GM19025 (cell line): ENCODE results near the gene URI1.
"Not testable (repeated sequence)": the region's sequence is repeated elsewhere in the genome, so short reads cannot be mapped to it uniquely, and the experiment has no call there.

Experiments
- ATAC-seq: cut with Tn5 transposase; IDR thresholded peaks from one replicate; pipeline ENCODE4 v1.9.1; 2021; ENCODE audit warnings: mild to moderate bottlenecking, low read depth, moderate library complexity; ENCODE audit not compliant: unreplicated experiment

The URI1 gene

DNA sequence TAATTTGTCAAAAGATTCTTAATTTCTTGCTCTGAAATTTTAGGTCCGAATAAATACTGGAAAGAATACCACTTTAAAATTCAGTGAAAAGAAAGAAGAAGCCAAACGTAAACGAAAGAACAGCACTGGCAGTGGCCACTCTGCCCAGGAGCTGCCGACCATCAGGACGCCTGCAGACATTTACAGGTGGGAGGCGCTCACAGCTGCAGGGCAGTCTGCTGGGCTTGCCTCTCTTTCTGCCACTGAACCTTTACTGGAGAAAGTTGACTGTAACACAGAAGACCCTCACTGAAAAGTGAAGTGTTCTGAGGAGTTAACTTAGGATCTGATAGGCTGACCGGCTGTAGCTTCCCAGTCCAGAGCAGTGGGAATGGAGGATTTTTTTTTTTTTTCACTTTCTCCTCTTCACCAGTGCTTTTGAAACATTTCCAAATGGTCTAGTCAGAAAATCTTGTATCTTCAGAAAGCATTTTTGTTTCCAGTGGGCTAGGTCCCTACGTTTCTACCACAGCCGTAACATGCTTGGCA, 69.1 kb downstream of the URI1 start:
- no peak for ATAC-seq

DNA sequence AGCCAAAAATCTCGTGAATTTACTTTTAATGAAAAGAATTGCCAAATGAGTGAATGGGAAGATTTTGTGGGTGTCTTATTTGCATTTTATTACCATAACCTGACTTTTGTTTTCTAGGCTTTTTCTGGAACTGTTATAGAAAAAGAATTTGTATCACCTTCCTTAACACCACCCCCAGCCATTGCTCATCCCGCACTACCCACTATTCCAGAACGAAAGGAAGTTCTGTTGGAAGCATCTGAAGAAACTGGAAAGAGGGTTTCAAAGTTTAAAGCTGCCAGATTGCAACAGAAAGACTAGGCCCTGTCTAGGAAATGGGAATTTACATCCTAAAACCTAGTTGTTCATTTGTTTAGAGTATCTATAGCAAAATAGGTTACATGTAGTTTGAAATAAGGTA, 72.7 kb downstream of the URI1 start:
- no peak for ATAC-seq

DNA sequence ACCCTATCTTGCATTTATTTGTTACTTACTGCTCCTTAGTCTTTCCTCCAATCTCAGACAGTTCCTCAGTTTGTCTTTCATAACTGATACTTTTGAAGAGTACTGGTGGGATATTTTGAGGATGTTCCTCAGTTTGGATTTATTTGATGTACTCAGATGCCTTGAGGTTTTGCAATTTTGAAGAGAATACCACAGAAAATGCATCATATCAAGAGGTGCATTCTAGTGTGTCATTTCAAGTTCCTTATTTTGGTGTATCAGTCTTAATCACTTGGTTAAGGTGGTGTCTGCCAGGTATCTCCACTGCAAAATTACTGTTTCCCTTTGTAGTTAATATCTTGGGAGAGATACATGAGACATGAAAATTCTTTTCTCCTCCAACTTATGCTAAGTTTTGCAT, 75.1 kb downstream of the URI1 start:
- ATAC-seq = peak; percentile 61

DNA sequence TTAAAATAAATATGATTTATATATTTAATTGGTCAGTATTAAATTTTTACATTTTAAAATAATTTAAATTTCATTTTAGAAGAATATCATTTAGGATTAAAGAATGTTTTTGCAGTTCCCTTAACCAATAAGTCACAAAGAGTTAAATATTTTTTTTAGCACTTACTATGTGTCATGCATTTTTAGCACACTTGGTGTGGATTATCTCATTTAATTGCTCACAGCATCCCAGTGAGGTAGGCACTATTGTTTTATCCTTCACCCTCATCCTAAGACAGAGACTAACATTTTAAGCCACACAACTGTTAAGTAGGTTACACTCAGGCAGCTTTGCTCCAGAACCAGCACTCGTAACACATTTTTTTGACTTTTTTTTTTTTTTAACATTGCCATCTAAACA, 78.2 kb downstream of the URI1 start:
- ATAC-seq = no peak

DNA sequence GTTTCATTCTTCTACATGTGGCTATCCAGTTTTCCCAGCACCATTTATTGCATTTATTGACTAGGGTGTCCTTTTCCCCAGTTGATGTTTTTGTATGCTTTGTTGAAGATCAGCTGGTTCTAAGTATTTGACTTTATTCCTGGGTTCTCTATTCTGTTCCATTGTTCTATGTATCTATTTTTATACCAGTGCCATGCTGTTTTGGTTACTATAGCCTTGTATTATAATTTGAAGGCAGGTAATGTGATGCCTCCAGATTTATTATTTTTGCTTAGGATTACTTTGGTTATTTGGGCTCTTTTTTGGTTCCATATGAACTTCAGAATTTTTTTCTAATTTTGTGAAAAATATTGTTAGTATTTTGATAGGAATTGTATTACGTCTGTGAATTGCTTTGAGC, 80.6 kb downstream of the URI1 start:
- ATAC-seq = no peak

DNA sequence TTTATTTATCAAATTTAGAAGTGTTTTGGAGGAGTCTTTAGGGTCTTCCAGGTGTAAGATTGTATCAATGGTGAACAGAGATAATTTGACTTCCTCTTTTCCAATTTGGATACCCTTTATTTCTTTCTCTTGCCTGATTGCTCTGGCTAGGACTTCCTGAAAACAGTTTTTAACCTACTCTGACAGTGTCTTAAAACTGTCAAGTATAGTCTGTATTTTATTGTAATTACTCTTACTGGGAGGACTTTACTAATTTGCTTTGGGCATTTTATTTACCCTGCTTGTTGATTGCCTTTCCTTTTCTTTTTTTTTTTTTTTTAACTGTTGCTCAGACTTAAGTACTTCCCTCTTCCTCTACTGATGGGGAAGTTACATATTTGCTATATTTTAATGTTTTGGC, 81.3 kb downstream of the URI1 start:
- no peak for ATAC-seq

DNA sequence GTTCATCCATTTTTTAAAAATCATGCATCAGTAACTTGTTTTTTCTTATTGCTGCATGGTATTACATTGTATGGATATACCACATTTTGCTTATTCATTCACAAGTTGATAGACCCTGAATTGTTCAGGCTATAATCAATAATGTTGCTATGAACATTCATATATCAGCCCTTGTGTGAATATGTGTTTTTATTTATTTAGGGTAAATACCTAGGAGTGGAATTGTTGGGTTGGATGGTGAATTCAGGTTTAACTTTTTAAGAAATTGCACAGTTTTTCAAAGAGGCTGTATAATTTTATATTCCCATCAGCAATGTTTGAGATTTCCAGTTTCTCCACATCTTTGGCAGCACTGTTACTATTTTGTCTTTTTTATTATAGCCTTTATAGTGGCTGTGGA, 82.1 kb downstream of the URI1 start:
- ATAC-seq = no peak

DNA sequence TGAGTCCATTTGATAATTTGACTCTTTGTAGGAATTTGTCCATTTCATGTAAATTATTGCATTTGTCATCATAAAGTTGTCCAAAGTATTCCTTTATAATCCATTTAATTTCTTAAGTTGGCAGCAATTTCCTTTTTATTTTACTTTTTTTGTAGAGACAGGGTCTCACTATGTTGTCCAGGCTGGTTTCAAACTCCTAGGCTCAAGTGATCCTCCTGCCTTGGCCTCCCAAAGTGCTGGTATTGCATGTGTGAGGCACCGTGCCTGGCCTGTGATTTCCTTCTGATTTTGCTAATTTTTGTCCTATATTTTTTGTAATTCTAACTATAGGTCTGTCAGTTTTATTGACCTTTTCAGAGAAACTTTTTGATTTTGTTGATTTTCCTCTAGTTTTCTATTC, 84.9 kb downstream of the URI1 start:
- no peak for ATAC-seq

DNA sequence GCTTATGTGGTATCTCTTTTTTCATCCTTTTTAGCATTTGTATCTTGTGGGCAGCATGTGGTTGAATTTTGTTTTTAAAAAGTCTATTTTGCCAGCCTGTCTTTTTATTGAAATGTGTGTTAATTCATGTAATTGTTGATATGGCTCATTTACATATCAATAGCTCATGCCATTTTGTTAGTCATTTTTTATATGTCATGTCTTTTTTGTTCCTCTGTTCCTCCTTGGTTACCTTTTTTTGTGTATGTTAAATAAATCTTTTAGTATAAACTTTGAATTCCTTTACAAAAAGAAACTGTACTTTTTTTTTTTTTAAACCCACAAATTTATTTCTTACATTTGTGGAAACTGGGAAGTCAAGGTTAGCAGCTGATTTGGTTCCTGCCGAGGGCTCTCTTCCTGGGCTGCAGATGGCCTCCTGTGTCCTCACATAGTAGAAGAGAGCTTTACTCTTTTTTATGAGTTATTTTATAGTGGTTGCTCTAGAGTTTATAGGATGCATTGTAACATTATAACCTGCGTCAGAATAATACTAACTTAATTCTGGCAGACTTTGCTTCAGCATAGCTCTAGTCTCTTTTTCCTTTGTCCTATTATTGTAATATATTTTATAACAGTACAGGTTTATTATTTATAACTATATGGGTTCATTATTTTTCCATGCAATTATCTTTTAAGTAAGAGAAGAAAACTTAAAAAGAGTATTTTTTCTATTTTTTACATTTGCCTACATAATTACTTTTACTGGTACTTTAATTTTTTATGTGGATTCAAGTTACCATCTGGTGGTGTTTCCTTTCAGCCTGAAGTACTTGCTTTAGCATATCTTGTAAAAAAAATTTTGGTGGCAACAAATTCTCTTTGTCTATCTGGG, 86.3 kb downstream of the URI1 start:
- ATAC-seq = no peak

DNA sequence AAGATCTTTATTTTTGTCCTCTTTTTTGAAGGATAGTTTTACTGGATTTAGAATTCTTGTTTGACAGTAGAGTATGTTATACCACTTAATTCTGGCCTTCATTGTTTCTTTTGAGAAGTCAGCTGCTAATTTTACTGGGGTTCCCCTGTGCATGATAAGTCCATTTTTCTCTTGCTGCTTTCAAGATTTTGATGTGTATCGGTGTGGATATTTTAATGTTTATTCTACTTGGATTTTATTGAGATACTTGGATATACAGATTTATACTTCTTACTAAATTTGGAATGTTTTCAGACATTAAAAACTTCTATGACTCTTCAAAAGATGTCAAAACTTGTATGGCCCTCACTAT, 86.9 kb downstream of the URI1 start:
- ATAC-seq = no peak

DNA sequence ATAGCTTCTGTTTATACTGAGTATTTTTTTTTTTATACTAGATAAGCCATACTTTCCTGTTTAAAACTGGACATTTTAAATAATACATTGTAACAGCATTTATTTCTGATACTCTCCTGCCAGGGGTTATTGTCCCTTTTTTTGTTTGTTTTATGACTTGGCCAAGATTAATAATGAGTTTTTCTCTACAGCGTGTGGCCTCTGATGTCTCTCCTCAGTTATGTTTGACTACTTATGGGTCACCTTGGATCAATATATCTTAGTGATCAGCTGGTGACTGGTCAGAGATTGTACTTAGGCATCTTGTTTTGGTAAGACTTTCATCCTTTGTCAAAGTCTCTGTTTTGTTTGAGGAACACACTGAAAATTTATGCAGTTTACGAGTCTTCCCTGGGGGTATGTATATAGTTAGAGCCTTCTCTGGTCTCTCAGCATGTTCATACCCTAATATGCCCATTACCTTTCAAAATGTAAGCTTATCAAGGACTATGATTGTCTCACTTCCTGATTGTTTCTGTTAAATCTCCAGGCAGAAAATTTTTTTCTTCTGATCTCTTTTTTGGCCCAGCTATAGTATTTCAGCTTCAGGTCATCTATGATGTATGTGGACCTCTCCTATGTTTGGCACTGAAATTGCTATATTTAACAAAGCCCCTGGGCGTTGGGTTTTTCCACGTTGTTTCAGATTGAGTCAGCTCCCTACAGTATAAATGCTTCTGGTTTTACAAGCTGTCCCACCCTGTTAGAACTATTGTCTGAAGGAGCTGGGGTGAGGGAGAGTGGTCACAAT, 87.9 kb downstream of the URI1 start:
- ATAC-seq = no peak

DNA sequence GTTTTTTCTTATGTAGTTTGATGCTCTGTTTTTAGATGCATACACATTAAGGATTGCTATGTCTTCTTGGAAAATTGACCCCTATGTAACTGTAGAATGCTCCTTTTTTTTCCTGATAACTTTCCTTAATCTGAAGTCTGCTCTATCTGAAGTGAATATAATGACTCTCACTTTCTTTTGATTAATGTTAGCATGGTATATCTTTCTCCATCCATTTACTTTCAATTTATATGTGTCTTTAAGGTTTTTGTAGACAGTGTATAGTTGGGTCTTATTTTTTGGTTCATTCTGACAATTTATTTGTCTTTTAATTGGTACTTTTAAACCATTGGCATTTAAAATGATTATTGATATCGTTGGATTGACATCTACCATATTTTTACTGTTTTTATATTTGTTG, 92.3 kb downstream of the URI1 start:
- no peak for ATAC-seq

DNA sequence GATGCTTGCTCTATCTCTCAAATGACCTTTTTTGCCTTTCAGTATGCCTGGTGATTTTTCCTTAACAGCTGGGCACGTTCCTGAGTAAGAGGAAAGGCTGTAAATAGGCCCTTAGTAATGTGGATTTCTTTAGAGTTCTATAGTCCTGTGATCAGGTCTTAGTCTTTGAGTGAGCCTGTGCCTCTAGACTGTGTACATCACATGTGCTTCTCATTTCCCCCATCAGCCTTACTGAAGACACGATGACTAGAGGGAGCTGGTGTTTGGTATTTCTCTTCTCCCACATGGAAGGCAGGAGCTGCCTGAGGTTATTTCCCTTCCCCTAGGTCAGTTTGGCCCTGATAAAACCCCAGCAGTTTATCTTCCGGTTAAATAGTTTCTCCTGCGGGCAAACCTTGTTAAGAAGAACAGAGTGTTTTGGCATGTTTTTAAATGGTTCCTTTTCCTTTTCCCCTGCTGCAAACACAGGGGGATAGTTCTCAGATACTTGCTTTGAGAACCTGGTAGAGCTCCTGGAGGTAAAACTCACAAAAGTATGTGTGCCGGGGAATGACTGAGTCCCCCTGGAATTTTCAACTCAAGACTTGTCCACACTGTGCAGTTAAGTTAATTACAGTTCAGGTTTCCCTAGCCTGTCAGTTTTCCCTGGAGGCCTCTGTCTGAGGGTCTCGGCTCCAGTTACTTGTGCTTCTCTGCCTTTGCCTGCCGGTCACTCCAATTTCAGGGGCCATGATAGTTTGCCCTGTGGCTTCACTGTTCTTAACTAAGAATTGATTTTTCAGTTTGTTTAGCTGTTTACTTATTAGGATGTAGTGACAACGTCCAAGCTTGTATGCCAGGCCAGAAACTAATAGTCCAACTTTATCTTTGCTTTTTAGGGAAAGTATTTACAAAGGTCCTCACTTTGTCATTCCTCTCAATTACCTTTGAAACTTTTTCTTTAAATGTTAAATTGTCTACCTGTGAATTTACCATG, 94.4 kb downstream of the URI1 start:
- ATAC-seq = no peak

DNA sequence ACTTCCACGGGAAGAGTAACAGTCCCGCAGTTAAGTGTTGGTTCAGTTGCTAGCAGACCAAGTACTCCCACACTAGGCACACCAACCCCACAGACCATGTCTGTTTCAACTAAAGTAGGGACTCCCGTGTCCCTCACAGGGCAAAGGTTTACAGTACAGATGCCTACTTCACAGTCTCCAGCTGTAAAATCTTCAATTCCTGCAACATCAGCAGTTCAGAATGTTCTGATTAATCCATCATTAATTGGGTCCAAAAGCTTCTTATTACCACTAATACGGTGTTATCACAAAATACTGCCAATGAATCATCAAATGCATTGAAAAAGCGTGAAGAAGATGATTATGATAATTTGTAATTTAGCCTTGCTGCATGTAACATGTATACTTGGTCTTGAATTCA, 95.8 kb downstream of the URI1 start:
- ATAC-seq = no peak

DNA sequence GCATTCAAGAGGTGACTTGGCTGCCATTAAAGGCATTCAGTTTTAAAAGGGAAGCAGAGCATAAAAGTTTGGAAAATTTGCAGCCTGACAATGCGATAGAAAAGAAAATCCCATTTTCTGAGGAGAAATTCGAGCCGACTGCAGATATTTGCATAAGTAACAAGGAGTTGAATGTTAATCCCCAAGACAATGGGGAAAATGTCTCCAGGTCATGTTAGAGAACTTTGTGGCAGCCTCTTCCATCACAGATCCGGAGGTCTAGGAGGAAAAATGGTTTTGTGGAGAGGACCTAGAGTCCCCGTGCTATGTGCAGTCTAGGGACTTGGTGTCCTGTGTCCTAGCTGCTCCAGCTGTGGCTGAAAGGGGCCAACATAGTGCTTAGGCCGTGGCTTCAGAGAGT, 99.9 kb downstream of the URI1 start:
- ATAC-seq = not testable (repeated sequence)

DNA sequence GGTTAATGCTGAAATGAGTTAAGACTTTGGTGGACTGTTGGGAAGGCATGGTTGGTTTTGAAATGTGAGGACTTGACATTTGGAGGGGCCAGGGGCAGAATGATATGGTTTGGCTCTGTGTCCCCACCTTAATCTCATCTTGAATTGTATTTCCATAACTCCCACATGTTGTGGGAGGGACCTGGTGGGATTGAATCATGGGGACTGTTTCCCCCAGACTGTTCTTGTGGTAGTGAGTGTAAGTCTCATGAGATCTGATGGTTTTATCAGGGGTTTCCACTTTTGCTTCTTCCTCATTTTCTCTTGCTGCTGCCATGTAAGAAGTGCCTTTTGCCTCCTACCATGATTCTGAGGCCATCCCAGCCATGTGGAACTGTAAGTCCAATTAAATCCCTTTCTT, 101.0 kb downstream of the URI1 start:
- ATAC-seq = not testable (repeated sequence)

DNA sequence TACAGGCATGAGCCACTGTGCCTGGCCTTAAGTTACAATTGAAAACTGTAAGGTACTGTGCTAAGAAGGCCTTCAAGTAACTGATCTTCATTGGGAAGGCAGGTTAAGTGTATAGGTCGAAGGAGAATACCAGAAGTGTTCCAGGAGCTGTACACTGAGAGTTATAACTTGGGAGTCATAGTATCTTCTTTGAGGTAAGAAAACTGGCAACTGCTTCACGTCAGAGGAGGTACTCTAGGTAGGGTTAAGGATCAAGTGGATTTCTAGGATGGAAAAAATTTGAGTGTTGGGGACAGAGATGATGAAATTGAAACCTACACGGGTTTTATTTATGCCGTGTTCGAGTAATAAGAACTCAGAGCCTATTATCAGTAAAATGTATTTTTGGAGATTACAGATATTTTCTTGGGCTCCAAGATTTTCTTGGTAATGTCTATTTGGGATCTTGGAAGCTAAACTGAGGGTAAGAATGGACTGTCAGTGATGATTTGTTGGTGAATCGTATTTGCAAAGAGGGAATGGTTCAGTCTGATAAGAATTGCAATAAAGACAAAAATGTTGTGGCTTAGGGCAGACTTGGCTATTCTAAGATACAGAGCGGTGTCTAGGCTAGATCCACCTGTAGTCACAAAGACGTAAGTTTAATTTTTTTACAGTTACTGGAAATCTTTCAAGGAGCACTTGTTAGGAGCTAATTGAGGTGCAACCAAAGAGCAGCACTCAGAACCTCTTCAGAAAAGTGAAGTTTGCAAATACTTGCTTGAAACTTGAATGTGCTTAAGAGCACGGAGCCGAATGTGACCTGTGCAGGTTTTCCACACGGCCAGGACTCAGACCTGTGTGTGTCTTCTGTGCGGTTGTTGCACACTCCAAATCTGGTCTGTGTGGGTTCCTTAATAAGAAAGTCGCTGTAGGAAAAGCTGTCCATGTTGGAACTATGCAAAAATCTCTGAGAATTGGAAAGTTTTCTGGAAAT, 102.5 kb downstream of the URI1 start:
- no peak for ATAC-seq

DNA sequence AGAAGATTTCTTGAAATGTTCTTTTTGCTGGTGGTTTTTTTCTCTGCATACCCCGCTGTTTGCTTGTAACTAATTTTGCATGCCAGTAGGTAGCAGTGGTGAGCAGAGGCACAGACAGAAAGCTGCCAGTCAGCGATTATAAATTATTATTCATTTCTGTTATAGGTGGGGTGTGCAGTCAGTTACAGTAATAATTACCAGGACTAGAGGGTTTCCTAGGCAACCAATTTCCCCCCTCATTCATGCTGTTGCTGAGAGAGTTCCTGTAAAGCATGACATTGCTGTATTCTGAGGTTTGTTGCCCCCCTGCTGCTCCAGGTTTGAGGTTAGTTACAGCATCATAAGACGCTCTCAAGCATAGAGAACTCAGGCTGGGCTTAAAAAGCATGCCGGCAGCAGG, 104.5 kb downstream of the URI1 start:
- ATAC-seq = peak; percentile 51

DNA sequence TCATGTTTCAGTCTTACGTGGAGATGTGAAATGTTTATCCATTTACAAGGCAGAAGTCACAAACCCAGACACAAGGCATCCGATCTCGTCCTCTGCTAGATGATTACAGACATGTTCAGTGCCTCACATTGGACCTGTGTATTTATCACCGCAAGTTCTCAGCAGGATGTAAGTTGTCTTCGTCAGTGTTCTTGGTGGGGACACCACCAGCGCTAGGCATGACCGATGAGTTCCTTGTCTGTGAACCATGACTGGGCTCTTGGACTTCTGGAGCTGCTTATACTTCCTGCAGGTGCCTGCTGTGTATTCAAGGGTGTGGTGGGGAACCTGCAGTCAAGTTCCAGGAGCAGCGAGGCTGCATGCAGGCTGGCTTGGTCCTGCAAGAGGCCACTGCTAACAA, 105.4 kb downstream of the URI1 start:
- no peak for ATAC-seq
